IPS DF 4.7 (cell line): ENCODE results near the gene PRPF31.
"Not testable (repeated sequence)": the region's sequence is repeated elsewhere in the genome, so short reads cannot be mapped to it uniquely, and the experiment has no call there.

Experiments
- DNase-seq: peaks from one replicate; pipeline ENCODE4 v3.0.0-alpha.2; 2013; ENCODE audit warnings: low spot score; ENCODE audit errors: extremely low read depth

The PRPF31 gene

GRCh38 chr19:54115109-54116063 lies at the start of gene PRPF31, which contains the start of gene TFPT:
Gene PRPF31, plus strand, starts transcription at chr19:54115754. Its CDS starts 2,525 bp downstream, at chr19:54118279.
Gene TFPT, minus strand, starts transcription at chr19:54115657. Its CDS starts 388 bp downstream, at chr19:54115269.
- peak; percentile 97 for DNase-seq

- no peak for DNase-seq
These were observed 46.1 kb upstream of the PRPF31 start for GRCh38 chr19:54069470-54069869.

- DNase-seq = no peak
These were observed 41.7 kb upstream of the PRPF31 start for GRCh38 chr19:54073829-54074228.

GRCh38 chr19:54074851-54075250 lies 40.7 kb upstream of the PRPF31 start:
- DNase-seq = no peak

GRCh38 chr19:54077334-54077733 lies 38.2 kb upstream of the PRPF31 start:
- DNase-seq = no peak

- DNase-seq = no peak
These were observed 34.5 kb upstream of the PRPF31 start, which contains the start of gene TARM1 for GRCh38 chr19:54081032-54081431. Gene TARM1, minus strand, starts transcription at chr19:54081365. Its CDS starts 25 bp downstream, at chr19:54081340.

- DNase-seq = no peak
These were observed 31.1 kb upstream of the PRPF31 start for GRCh38 chr19:54084410-54084809.

GRCh38 chr19:54094426-54095000 lies 21.0 kb upstream of the PRPF31 start:
- DNase-seq = no peak

- no peak for DNase-seq
These were observed 20.3 kb upstream of the PRPF31 start for GRCh38 chr19:54095136-54095858.

GRCh38 chr19:54095859-54096616 lies 19.5 kb upstream of the PRPF31 start:
- not testable (repeated sequence) for DNase-seq

- no peak for DNase-seq
These were observed 18.9 kb upstream of the PRPF31 start for GRCh38 chr19:54096617-54097106.

- no peak for DNase-seq
These were observed 16.2 kb upstream of the PRPF31 start for GRCh38 chr19:54099190-54099902.

GRCh38 chr19:54099903-54100255 lies 15.7 kb upstream of the PRPF31 start:
- DNase-seq = not testable (repeated sequence)

GRCh38 chr19:54100561-54100960 lies 15.0 kb upstream of the PRPF31 start, which contains the start of gene OSCAR:
Gene OSCAR, minus strand, starts transcription at chr19:54100803. Its CDS starts 11 bp downstream, at chr19:54100792.
- no peak for DNase-seq

- DNase-seq = peak; percentile 92
These were observed 13.0 kb upstream of the PRPF31 start, which contains the start of gene NDUFA3 for GRCh38 chr19:54102421-54103169. Gene NDUFA3, plus strand, starts transcription at chr19:54102855. Its CDS starts 24 bp downstream, at chr19:54102879.

GRCh38 chr19:54104998-54105715 lies 10.4 kb upstream of the PRPF31 start:
- DNase-seq = no peak

GRCh38 chr19:54105796-54106195 lies 9.8 kb upstream of the PRPF31 start:
- DNase-seq = no peak

GRCh38 chr19:54106716-54107115 lies 8.8 kb upstream of the PRPF31 start:
- no peak for DNase-seq
